Naive thymus-derived CD8-positive, alpha-beta T cell (primary cell): ENCODE results near the gene PDSS2. TPM values are rescaled to one million over a fixed set of nuclear protein-coding genes. Genes with fewer than 3 reads are reported as not detected.
A peak's percentile ranks its signal among the peaks of the same experiment; 100 is the strongest.
"Not testable (repeated sequence)": the region's sequence is repeated elsewhere in the genome, so short reads cannot be mapped to it uniquely, and the experiment has no call there.

Source experiments
- ATAC-seq, 2 donors: fragments of 150-1000 bp; cut with Tn5 transposase in 1 of 2; sonication (Bioruptor Pico), chemical (Tn5 transposase) in 1 of 2; 1 replicate in 1 of 2; 2 replicates in 1 of 2; pipeline ENCODE4 v1.10.0; 2021; ENCODE audit warnings: mild to moderate bottlenecking in 2 of 2, moderate library complexity in 2 of 2
- POLR2A ChIA-PET: fragments of 350-600 bp; sonication (Branson Sonifier 250); formaldehyde crosslinking; loops from one replicate; lab custom pipeline; 2021; ENCODE audit warnings: antibody characterized with exemption; lab: Charles Lee
- DNase-seq, 10 donors: peaks; one replicate each; pipeline versions ENCODE4 v3.0.0 to v3.0.0-alpha.2; 2020 to 2022
- H3K27ac Mint-ChIP-seq, 10 donors: one replicate each; pipeline ENCODE4 v1.8.0; 2020 to 2022; ENCODE audit warnings: mild to moderate bottlenecking in 10 of 10, mixed read lengths in 10 of 10, moderate library complexity in 4 of 10, inconsistent platforms in 1 of 10
- H3K27me3 Mint-ChIP-seq, 5 donors: one replicate each; pipeline ENCODE4 v1.8.0; 2021 to 2022; ENCODE audit warnings: mixed read lengths in 5 of 5
- H3K36me3 Mint-ChIP-seq, 3 donors: one replicate each; pipeline ENCODE4 v1.8.0; 2020 to 2022; ENCODE audit warnings: mixed read lengths in 3 of 3, mild to moderate bottlenecking in 2 of 3, inconsistent platforms in 1 of 3
- H3K4me1 Mint-ChIP-seq, 4 donors: one replicate each; pipeline ENCODE4 v1.8.0; 2021 to 2022; ENCODE audit warnings: mixed read lengths in 4 of 4
- H3K4me3 Mint-ChIP-seq, 10 donors: one replicate each; pipeline ENCODE4 v1.8.0; 2020 to 2022; ENCODE audit warnings: mild to moderate bottlenecking in 10 of 10, mixed read lengths in 10 of 10, moderate library complexity in 6 of 10, inconsistent platforms in 1 of 10
- H3K9me3 Mint-ChIP-seq, 9 donors: one replicate each; pipeline ENCODE4 v1.8.0; 2020 to 2022; ENCODE audit warnings: mixed read lengths in 9 of 9, mild to moderate bottlenecking in 3 of 9, inconsistent platforms in 1 of 9, moderate library complexity in 1 of 9
- polyA plus RNA-seq, 3 donors: library from polyadenylated mRNA; unstranded; fragments of 300-500 nt; fragmentation: Illumina TruSeq; gene quantifications; one replicate each; pipeline ENCODE4 v1.2.3, GENCODE V29; 2021
- total RNA-seq, 8 experiments: library from RNA in 2 of 8; stranded (reverse) in 2 of 8; gene quantifications; one replicate each; pipeline ENCODE4 v1.2.3 and lab custom pipeline; 2021 to 2026

The PDSS2 gene
- total and polyA plus RNA-seq, 5 experiments from 2014 or later = 11.1 to 16.6 (median 13.9) TPM

- Mint-ChIP-seq H3K36me3 (no peaks in the 10 kb centered on the region), H3K4me3 (peak overlapping the region; percentile 84 to 93 (median 88)), H3K27ac (peak overlapping the region in 3 of 10 donors; percentile 7 to 56 (median 27)), H3K9me3 (peaks cover 0 to 1% (median 0%) of the 10 kb centered on the region in 9 donors), H3K27me3 (peaks cover 30 to 44% (median 35%) of the 10 kb centered on the region in 5 donors), H3K4me1 (peaks cover 13 to 32% (median 25%) of the 10 kb centered on the region in 4 donors)
- DNase-seq (peak in 4 of 10 donors; percentile 11 to 64 (median 44)), ATAC-seq (peak; percentile 18 to 20)
- POLR2A ChIA-PET = interaction anchor here (0.5 to 4.1 kb wide), 3 partner anchors 27 to 129 kb away, joined by 3 to 28 read pairs (median 4); partner anchors contain the start of gene PDSS2
Measured at GRCh38 chr6:107490566-107491137, 31.3 kb upstream of the PDSS2 start.

GRCh38 chr6:107489636-107490565 is 30.5 kb upstream of the PDSS2 start, which contains the start of gene SOBP:
SOBP (plus strand) TSS chr6:107490117; CDS start chr6:107490617, 500 bp downstream.
- H3K36me3 Mint-ChIP-seq = no peaks in the 10 kb centered on the region
- peaks cover 30 to 42% (median 38%) of the 10 kb centered on the region in 5 donors for H3K27me3 Mint-ChIP-seq
- DNase-seq = peak in 9 of 10 donors; percentile 11 to 78 (median 48)
- ATAC-seq = peak; percentile 65 to 68
- POLR2A ChIA-PET = interaction anchor here (0.5 to 4.1 kb wide), 3 partner anchors 27 to 130 kb away, joined by 3 to 28 read pairs (median 4); partner anchors contain the start of gene PDSS2
- H3K4me1 Mint-ChIP-seq = peaks cover 11 to 32% (median 23%) of the 10 kb centered on the region in 4 donors
- peak within 1 kb of the TSS in 6 of 10 donors; percentile 27 to 95 (median 84) for H3K27ac Mint-ChIP-seq
- H3K4me3 Mint-ChIP-seq = peak within 1 kb of the TSS; percentile 86 to 100 (median 96)
- peaks cover 0 to 1% (median 0%) of the 10 kb centered on the region in 9 donors for H3K9me3 Mint-ChIP-seq

GRCh38 chr6:107488875-107489635 is 29.7 kb upstream of the PDSS2 start:
- peak; percentile 1 to 7 for ATAC-seq

GRCh38 chr6:107488174-107488874 is 29.0 kb upstream of the PDSS2 start:
- Mint-ChIP-seq H3K9me3 (peaks cover 0 to 1% (median 0%) of the 10 kb centered on the region in 9 donors), H3K27ac (peak overlapping the region in 6 of 10 donors; percentile 16 to 95 (median 84)), H3K27me3 (peaks cover 34 to 51% (median 46%) of the 10 kb centered on the region in 5 donors), H3K4me3 (peak overlapping the region; percentile 86 to 100 (median 96)), H3K4me1 (peaks cover 11 to 32% (median 23%) of the 10 kb centered on the region in 4 donors), H3K36me3 (no peaks in the 10 kb centered on the region)
- DNase-seq = peak in 3 of 10 donors; percentile 1 to 13 (median 8)
- ATAC-seq = peak; percentile 1 to 19
- POLR2A ChIA-PET = interaction anchor here (4.1 kb wide), 1 partner anchor 28 kb away, joined by 28 read pairs; the partner anchor contains the start of gene PDSS2

More at GRCh38 chr6:107488875-107489635, 29.7 kb upstream of the PDSS2 start:
- H3K27me3 Mint-ChIP-seq = peaks cover 34 to 46% (median 44%) of the 10 kb centered on the region in 5 donors
- no peaks in the 10 kb centered on the region for H3K36me3 Mint-ChIP-seq
- DNase-seq = peak in 5 of 10 donors; percentile 3 to 23 (median 17)
- H3K27ac Mint-ChIP-seq = peak overlapping the region in 7 of 10 donors; percentile 16 to 95 (median 83)
- peaks cover 11 to 32% (median 23%) of the 10 kb centered on the region in 4 donors for H3K4me1 Mint-ChIP-seq
- peaks cover 0 to 1% (median 0%) of the 10 kb centered on the region in 9 donors for H3K9me3 Mint-ChIP-seq
- POLR2A ChIA-PET = interaction anchor here (4.1 kb wide), 1 partner anchor 29 kb away, joined by 28 read pairs; the partner anchor contains the start of gene PDSS2
- H3K4me3 Mint-ChIP-seq = peak overlapping the region; percentile 86 to 100 (median 96)

- no peak for ATAC-seq
- H3K4me1 Mint-ChIP-seq = peaks cover 11 to 16% (median 13%) of the 10 kb centered on the region in 4 donors
- no peaks in the 10 kb centered on the region for H3K36me3 Mint-ChIP-seq
- no peak overlapping the region for H3K4me3 Mint-ChIP-seq
- no peak overlapping the region for H3K27ac Mint-ChIP-seq
- H3K9me3 Mint-ChIP-seq = peaks cover 0 to 1% (median 0%) of the 10 kb centered on the region in 9 donors
- POLR2A ChIA-PET = no interaction called here
- no peak for DNase-seq
- peaks cover 40 to 70% (median 54%) of the 10 kb centered on the region in 5 donors for H3K27me3 Mint-ChIP-seq
Measured at GRCh38 chr6:107485157-107485556, 25.8 kb upstream of the PDSS2 start.

- no peak overlapping the region for H3K4me3 Mint-ChIP-seq
- peaks cover 18 to 51% (median 28%) of the 10 kb centered on the region in 5 donors for H3K27me3 Mint-ChIP-seq
- H3K9me3 Mint-ChIP-seq = no peaks in the 10 kb centered on the region
- peaks cover 0 to 1% (median 0%) of the 10 kb centered on the region in 4 donors for H3K4me1 Mint-ChIP-seq
- H3K36me3 Mint-ChIP-seq = peaks cover 0 to 3% (median 0%) of the 10 kb centered on the region in 3 donors
- POLR2A ChIA-PET = no interaction called here
- DNase-seq (no peak), ATAC-seq (no peak)
- no peak overlapping the region for H3K27ac Mint-ChIP-seq
Measured at GRCh38 chr6:107479089-107479690, 19.8 kb upstream of the PDSS2 start.

GRCh38 chr6:107475826-107476225 is 16.5 kb upstream of the PDSS2 start:
- H3K4me3 Mint-ChIP-seq, DNase-seq, ATAC-seq, H3K4me1 Mint-ChIP-seq, POLR2A ChIA-PET, H3K36me3 Mint-ChIP-seq, H3K27ac Mint-ChIP-seq, H3K9me3 Mint-ChIP-seq: not testable (repeated sequence)
- H3K27me3 Mint-ChIP-seq = peaks cover 8 to 27% (median 15%) of the 10 kb centered on the region in 5 donors

- H3K27me3 Mint-ChIP-seq = peaks cover 6 to 23% (median 12%) of the 10 kb centered on the region in 5 donors
- H3K36me3 Mint-ChIP-seq, POLR2A ChIA-PET, H3K9me3 Mint-ChIP-seq, H3K4me1 Mint-ChIP-seq, DNase-seq, H3K4me3 Mint-ChIP-seq, ATAC-seq, H3K27ac Mint-ChIP-seq: not testable (repeated sequence)
Measured at GRCh38 chr6:107475360-107475759, 16.0 kb upstream of the PDSS2 start.

GRCh38 chr6:107473660-107474059 is 14.3 kb upstream of the PDSS2 start:
- Mint-ChIP-seq H3K27me3 (peaks cover 6 to 22% (median 12%) of the 10 kb centered on the region in 5 donors), H3K4me3 (no peak overlapping the region), H3K36me3 (peaks cover 0 to 3% (median 0%) of the 10 kb centered on the region in 3 donors), H3K4me1 (peaks cover 0 to 1% (median 0%) of the 10 kb centered on the region in 4 donors), H3K9me3 (no peaks in the 10 kb centered on the region), H3K27ac (no peak overlapping the region)
- POLR2A ChIA-PET = no interaction called here
- ATAC-seq (no peak), DNase-seq (no peak)

GRCh38 chr6:107470364-107470763 is 11.0 kb upstream of the PDSS2 start:
- no peaks in the 10 kb centered on the region for H3K9me3 Mint-ChIP-seq
- DNase-seq (no peak), ATAC-seq (no peak)
- H3K36me3 Mint-ChIP-seq = no peaks in the 10 kb centered on the region
- H3K4me1 Mint-ChIP-seq = no peaks in the 10 kb centered on the region
- H3K27me3 Mint-ChIP-seq = peaks cover 3 to 22% (median 9%) of the 10 kb centered on the region in 5 donors
- POLR2A ChIA-PET = no interaction called here
- no peak overlapping the region for H3K27ac Mint-ChIP-seq
- H3K4me3 Mint-ChIP-seq = no peak overlapping the region

GRCh38 chr6:107466062-107466461 is 6.7 kb upstream of the PDSS2 start:
- Mint-ChIP-seq H3K4me1 (no peaks in the 10 kb centered on the region), H3K27ac (no peak overlapping the region), H3K4me3 (no peak overlapping the region), H3K27me3 (peaks cover 0 to 6% (median 2%) of the 10 kb centered on the region in 5 donors), H3K36me3 (no peaks in the 10 kb centered on the region), H3K9me3 (no peaks in the 10 kb centered on the region)
- POLR2A ChIA-PET = no interaction called here
- ATAC-seq (no peak), DNase-seq (no peak)
